Measurements from ENCODE around the gene TNRC18. TPM values are rescaled to one million over a fixed set of nuclear protein-coding genes. Genes with fewer than 3 reads are reported as not detected.

TNRC18 gene
- total RNA-seq, 1 donor from 2014 or later: 91.8 TPM

DNA sequence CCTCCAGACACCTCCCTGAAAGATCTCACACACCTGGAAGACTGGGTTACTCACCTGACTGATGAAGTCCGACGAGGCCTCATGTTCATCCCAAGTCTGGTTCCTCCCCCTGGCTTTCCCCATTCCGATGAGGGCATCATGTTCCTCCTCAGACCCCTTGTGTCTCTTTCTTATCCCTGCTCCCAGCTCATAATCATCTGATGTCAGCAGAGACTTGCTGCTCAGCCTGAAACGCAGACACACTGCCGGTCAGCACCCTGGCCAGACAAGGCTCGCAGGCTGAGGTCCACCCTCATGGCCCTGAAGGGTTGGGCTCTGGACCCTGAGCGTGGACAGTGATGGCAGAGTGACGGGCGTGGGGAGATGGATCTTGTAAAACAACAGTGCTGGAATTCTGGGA lies 64.3 kb downstream of the TNRC18 start:
- Mint-ChIP-seq H3K4me1 (ENCODE audit: unreplicated experiment) (peaks cover 3% of the 10 kb centered on the region), H3K36me3 (ENCODE audit: low read depth, unreplicated experiment) (peaks cover 46% of the 10 kb centered on the region), H3K27ac (ENCODE audit: unreplicated experiment) (no peak overlapping the region), H3K27me3 (ENCODE audit: unreplicated experiment) (peaks cover 12% of the 10 kb centered on the region), H3K4me3 (ENCODE audit: unreplicated experiment) (peak overlapping the region; percentile 11), H3K9me3 (ENCODE audit: unreplicated experiment) (no peaks in the 10 kb centered on the region)
- no peak for DNase-seq (ENCODE audit: low spot score)
- TF ChIP-seq, protein P1, sequence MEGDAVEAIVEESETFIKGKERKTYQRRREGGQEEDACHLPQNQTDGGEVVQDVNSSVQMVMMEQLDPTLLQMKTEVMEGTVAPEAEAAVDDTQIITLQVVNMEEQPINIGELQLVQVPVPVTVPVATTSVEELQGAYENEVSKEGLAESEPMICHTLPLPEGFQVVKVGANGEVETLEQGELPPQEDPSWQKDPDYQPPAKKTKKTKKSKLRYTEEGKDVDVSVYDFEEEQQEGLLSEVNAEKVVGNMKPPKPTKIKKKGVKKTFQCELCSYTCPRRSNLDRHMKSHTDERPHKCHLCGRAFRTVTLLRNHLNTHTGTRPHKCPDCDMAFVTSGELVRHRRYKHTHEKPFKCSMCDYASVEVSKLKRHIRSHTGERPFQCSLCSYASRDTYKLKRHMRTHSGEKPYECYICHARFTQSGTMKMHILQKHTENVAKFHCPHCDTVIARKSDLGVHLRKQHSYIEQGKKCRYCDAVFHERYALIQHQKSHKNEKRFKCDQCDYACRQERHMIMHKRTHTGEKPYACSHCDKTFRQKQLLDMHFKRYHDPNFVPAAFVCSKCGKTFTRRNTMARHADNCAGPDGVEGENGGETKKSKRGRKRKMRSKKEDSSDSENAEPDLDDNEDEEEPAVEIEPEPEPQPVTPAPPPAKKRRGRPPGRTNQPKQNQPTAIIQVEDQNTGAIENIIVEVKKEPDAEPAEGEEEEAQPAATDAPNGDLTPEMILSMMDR (IDR thresholded peaks at IDR 0.05; ENCODE audit: unreplicated experiment): no peak

DNA sequence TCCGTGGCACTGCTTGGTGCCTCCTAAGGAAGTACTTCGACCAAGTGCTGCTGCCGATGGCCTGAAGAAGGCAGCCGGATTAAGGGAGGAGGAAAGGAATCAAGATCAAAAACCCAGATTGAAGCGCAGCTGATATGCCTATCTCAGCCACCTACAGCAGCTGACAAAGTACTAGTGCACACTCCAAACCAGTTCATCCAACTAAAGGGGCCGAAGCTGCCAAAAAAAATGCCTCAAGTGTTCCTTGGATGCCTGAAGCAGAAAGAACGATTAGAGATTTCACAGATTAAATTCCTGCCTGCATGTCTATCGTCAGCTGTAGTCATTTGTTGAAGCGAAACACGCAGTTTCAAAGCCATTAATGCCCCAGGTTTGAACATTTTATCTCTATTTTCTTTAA lies 65.7 kb downstream of the TNRC18 start:
- TF ChIP-seq, protein P1 (IDR thresholded peaks at IDR 0.05; ENCODE audit: unreplicated experiment): no peak
- H3K36me3 Mint-ChIP-seq (ENCODE audit: low read depth, unreplicated experiment): peaks cover 58% of the 10 kb centered on the region

DNA sequence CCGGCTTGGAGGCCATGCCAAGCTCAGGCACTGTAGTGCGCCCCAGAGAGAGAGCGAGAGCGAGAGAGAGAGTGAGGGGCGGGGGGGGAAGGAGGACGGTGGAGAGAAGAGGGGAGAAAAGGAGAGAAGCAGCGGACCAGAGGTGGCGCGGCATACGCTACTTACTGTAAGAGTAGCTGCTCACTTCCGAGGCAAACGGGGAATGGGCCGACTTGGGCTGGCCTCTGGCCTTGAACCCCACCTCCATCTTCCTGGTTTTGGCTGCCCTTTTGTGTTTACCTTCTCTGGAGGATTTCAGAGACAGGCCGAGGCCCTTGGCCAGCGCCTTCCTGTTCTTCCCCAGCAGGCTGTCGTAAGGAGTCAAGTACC lies 66.9 kb downstream of the TNRC18 start:
- Mint-ChIP-seq H3K4me1 (ENCODE audit: unreplicated experiment) (no peaks in the 10 kb centered on the region), H3K27ac (ENCODE audit: unreplicated experiment) (no peak overlapping the region)

More for the DNA sequence above, 65.7 kb downstream of the TNRC18 start:
- Mint-ChIP-seq H3K27me3 (ENCODE audit: unreplicated experiment) (peaks cover 18% of the 10 kb centered on the region), H3K4me3 (ENCODE audit: unreplicated experiment) (peak overlapping the region; percentile 33), H3K4me1 (ENCODE audit: unreplicated experiment) (no peaks in the 10 kb centered on the region), H3K9me3 (ENCODE audit: unreplicated experiment) (no peaks in the 10 kb centered on the region), H3K27ac (ENCODE audit: unreplicated experiment) (no peak overlapping the region)
- no peak for DNase-seq (ENCODE audit: low spot score)

DNA sequence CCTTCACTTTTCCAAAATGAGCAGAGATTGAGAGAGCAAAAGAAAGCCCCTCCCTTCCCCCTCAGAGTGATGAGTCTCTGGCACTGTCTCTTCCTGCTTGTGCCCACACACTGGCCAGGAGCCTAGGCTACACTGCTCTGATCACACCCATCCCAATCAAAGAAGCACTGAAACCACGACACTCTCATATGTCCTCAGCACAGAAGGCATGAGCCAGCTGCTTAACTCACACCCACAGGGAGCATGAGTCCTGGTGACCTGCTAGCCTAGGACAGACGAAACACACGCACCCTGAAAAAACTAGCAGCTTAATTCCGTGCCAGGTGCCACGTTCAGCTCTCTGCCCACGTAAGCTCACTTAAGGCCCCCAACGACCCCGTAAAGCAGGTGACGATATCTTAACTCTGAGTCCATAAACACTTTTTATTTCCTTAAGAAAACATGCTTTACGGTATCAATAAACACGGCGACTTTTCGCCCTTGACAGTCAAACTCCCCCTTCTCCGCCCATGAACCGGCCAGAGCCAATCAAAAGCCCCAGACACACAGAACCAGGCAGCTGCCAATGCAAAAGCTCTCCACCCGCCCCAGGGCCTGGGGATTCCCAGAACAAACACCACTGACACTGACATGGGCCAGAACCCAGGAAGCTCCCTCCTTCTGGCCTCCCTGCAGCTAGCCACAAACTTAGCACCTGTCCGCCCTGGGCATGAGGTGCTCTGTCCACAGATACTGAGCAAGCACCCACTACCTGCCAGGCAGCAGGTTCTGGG lies 69.0 kb downstream of the TNRC18 start:
- TF ChIP-seq, protein P1 (IDR thresholded peaks at IDR 0.05; ENCODE audit: unreplicated experiment): no peak
- Mint-ChIP-seq H3K36me3 (ENCODE audit: low read depth, unreplicated experiment) (peaks cover 79% of the 10 kb centered on the region), H3K27me3 (ENCODE audit: unreplicated experiment) (peaks cover 26% of the 10 kb centered on the region), H3K4me1 (ENCODE audit: unreplicated experiment) (no peaks in the 10 kb centered on the region), H3K9me3 (ENCODE audit: unreplicated experiment) (no peaks in the 10 kb centered on the region), H3K4me3 (ENCODE audit: unreplicated experiment) (peak overlapping the region; percentile 65), H3K27ac (ENCODE audit: unreplicated experiment) (no peak overlapping the region)
- DNase-seq (ENCODE audit: low spot score): no peak

More for the DNA sequence above, 66.9 kb downstream of the TNRC18 start:
- Mint-ChIP-seq H3K36me3 (ENCODE audit: low read depth, unreplicated experiment) (peaks cover 70% of the 10 kb centered on the region), H3K4me3 (ENCODE audit: unreplicated experiment) (no peak overlapping the region), H3K27me3 (ENCODE audit: unreplicated experiment) (peaks cover 23% of the 10 kb centered on the region), H3K9me3 (ENCODE audit: unreplicated experiment) (no peaks in the 10 kb centered on the region)
- DNase-seq (ENCODE audit: low spot score): no peak
- TF ChIP-seq, protein P1 (IDR thresholded peaks at IDR 0.05; ENCODE audit: unreplicated experiment): no peak

DNA sequence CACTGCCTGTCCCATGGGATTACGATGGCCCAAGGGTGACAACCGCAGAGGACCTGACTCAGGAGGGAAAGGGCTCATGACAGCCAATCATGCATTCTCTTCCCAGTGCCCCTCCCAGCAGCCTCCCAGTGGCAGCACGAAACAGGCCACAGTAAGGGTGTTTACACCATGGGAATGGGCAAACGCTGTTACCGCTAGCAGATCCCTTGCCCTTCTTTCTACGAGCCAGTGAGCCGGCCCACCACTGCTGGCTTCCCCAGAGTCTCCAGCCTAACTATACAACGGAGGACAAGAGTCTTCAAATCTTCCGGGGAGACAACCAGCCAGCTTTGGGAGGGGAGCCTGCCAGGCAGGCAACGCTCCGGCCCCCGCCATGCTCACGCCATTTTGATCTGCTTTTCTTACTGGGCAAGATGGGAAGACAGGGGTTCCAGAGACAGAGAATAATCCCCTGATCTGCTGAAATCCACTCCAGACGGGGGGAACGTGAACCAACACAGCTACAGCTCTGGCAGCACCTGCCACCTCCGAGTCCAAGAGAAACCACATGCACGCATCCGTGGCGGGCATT lies 71.1 kb downstream of the TNRC18 start:
- DNase-seq (ENCODE audit: low spot score): no peak
- H3K9me3 Mint-ChIP-seq (ENCODE audit: unreplicated experiment): no peaks in the 10 kb centered on the region
- H3K36me3 Mint-ChIP-seq (ENCODE audit: low read depth, unreplicated experiment): peaks cover 70% of the 10 kb centered on the region
- TF ChIP-seq, protein P1 (IDR thresholded peaks at IDR 0.05; ENCODE audit: unreplicated experiment): no peak
- H3K4me3 Mint-ChIP-seq (ENCODE audit: unreplicated experiment): peak overlapping the region; percentile 45
- H3K4me1 Mint-ChIP-seq (ENCODE audit: unreplicated experiment): no peaks in the 10 kb centered on the region
- peaks cover 32% of the 10 kb centered on the region for H3K27me3 Mint-ChIP-seq (ENCODE audit: unreplicated experiment)
- H3K27ac Mint-ChIP-seq (ENCODE audit: unreplicated experiment): no peak overlapping the region
